Muscle of back (tissue), 11 donors: ENCODE results near the gene GABRG3. TPM values are rescaled to one million over a fixed set of nuclear protein-coding genes. Genes with fewer than 3 reads are reported as not detected.

Experiments
- DNase-seq, 3 donors: peaks; one replicate each; pipeline versions ENCODE4 v3.0.0 to v3.0.0-alpha.2; 2013
- polyA plus RNA-seq, 10 donors: library from polyadenylated mRNA; unstranded; fragments of 120-200 nt; gene quantifications; one replicate each; pipeline ENCODE4 v1.2.1, GENCODE V29; 2013; ENCODE audit not compliant: insufficient read length in 10 of 10

The GABRG3 gene
- polyA plus RNA-seq, 10 donors: 0.09 to 0.56 (median 0.37) TPM

GRCh38 chr15:27062951-27063350 is 92.0 kb downstream of the GABRG3 start:
- DNase-seq: peak; percentile 12 to 81 (median 38)

DNA sequence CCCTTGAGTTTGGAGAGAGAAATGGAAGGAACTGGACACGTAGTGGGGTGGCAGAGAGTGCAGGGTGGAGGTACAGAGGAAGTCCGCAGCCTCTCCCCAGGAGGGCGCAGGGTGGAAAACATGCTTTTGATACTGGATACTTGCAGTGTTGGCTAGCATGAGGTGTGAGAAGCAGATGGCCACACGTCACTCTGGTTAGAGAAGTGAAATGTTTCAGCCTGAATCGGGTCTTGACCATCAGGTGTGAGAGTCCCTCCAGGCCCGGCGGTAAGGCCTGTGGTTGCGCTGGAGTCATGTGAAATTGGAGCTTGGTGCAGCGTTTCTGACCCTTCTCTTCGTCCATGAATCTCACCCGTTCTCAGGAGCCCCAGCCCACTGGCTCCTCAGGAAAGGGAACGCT is 93.1 kb downstream of the GABRG3 start:
- DNase-seq: no peak

GRCh38 chr15:27065151-27065550 is 94.2 kb downstream of the GABRG3 start:
- DNase-seq: peak; percentile 2 to 69 (median 19)

DNA sequence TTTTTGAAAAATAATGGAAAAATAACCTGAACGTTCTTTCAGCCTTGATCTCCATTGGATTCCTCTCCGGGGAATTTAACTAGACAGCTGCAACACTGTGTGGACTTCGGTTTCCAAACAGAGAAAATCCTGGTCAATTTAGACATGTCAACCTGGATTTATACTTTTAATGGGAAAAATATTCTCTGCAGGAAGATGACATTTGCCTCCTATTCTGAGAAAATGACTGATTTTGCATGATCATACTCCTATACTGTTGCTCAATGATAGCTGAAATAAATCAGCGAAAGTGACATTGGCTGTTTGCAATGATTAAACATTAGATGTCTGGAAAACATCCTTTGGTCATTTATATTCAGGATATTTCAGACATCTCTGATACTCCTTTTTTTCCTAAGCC is 94.8 kb downstream of the GABRG3 start:
- peak in 2 of 3 donors; percentile 6 to 54 for DNase-seq

DNA sequence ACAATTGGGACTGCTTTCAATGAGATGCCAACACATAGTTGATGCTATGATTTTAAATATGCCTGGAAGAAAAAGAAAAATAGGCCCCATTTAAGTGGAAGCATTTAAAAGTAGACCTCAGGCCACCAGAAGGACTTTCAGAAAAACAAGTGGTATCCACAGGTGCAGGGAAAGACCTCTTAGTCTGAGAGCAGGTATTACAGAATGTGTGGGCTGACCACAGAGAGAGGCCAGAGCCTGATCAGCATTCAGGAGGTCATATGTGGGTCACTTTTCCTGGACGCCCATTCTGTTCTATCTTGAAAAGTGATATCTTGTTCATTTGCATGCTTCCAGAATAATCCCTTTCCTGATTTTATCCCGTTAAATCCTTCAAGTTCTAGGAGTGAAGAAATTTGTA is 95.5 kb downstream of the GABRG3 start:
- no peak for DNase-seq

DNA sequence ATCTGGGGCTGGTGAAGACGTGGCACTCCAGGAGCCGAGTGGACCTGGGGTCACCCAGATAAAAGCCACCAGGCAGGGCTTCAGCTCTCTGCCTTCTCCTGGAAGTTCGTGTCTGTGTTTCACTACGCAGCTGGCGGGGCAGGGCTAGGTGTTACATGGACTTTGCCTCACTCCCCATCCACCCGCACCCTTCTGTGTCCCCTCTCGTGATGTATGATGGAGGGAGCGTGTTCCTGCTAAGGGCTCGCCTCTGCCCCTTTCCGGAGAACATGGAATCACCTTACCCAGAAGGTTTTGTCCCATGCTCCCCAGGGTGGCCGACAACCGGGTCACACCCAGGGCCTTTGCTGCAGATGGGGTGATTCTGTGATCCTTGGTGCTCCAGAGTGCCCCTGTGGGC is 96.2 kb downstream of the GABRG3 start:
- DNase-seq: no peak

- DNase-seq: no peak
These were observed 99.9 kb downstream of the GABRG3 start for GRCh38 chr15:27070841-27071240.

- no peak for DNase-seq
These were observed 103.2 kb downstream of the GABRG3 start for GRCh38 chr15:27074179-27074578.

DNA sequence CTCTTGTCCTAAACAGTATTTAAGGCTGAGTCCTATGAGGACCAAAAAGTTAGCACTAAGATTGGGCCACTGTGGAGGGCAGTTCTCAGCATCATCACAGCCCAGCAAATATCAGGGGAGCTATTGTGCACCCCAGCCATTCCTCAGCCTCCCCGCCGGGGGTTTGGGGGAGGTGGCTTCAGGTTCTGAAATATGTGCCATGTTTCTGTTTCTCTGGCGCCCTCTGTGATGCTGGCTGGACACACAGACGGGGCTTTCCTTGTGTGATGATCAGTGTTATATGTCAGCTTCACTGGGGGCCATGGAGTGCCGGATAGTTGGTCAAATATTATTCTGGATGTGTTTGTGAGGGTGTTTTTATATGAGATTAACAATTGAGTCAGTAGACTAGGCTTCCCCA is 106.8 kb downstream of the GABRG3 start:
- no peak for DNase-seq

DNA sequence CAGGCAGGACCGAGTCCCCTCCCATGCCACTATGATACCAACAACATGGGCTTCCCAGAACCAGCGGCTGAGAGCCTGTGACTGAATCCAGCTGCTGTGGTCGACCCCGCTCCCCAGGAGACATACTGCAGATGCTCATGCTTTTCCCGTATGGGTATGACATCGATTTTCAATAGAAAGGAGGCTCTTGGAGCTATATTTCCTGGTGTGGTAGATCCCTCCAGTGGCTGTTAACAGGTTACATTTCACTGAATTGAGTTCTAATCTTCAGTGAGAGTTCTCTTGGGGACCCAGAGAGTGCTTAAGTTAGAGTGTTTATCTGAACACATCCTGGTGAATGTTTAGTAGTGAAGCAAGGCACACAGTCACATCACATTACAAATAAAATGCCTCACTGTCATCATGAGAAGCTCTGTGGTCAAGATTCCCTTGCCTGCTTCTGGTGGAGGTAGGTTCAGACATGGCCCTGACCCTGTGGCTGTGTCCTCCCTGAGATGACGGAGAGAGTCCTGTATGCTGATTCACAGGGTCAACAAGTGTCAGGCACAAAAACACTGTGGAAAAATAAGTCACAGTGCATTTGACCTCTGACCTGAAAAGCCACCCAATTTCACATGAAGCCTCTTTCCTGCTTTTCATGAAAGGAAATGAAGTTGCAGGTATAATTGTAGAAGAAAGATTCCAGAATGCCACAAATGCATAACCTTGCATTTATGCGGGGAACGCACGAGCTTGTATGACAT is 110.9 kb downstream of the GABRG3 start:
- no peak for DNase-seq

DNA sequence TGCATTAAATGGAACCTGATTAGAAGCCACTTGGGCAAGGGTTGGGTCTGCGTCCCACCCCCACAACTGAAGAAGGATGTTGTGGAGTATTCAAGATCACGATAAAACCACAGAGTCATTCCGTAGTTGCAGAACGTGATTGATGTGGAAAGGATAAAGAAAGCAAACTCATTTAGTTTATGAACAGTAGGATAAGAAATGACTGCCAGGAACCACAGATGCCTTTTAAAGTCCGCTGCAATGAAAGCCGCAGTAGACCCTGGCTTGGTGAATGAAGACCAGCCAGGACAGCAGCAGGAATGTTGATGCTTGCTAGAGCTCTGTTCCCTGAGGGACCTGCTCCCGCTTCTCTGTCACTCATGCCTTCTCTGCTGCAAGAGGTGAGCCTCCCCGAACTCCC is 111.5 kb downstream of the GABRG3 start:
- DNase-seq: no peak

- no peak for DNase-seq
These were observed 113.9 kb downstream of the GABRG3 start for GRCh38 chr15:27084844-27085243.

- DNase-seq: no peak
These were observed 115.2 kb downstream of the GABRG3 start for GRCh38 chr15:27086149-27086548.

DNA sequence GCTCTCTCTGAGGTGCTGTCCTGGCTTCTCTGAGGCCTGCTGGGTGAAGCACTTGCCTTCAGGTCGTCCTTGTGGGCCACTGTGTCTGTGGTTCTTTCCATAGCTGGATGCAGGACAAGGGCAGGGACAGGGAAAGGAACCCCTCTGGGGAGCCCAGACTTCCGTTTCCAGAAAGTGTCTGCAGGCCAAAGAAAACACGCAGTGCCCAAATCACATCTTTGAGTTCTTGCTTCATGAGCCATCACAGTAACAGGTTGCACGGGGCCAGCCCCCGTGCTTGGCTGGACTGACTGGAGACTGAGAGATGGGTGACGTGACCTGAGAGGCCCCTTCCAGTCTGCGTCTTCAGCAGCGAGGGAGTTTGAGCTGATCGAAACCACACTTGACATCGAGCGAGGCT is 115.8 kb downstream of the GABRG3 start:
- no peak for DNase-seq

- no peak for DNase-seq
These were observed 116.9 kb downstream of the GABRG3 start for GRCh38 chr15:27087651-27088583.

DNA sequence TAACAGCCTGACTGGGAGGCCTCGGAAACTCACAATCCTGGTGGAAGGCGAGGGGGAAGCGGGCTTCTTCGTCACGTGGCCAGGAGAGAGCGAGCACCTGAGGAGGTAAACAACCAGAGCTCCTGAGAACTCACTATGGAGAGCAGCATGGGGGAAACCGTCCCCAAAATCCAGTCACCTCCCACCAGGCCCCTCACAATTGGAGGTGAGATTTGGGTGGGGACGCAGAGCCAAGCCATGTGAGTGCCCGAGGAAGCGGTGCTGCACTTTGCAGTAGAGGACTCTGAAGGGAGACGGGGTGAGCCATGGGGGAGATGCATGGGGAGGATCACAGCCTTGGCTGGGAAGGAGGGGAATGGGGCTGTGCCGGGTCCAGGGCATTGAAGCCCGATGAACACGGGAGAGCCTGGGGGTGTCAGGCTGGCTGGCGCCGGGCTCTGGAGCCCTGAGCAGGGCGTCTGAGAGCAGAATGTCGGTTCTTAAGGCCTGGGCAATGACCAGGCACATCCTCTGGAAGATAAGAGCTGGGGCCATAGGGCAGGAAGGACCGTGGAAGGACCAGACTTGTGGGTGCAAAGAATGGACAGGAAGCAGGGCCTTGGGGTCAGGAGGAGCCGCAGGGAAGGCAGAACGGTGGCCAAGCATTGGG is 117.7 kb downstream of the GABRG3 start:
- DNase-seq: no peak

GRCh38 chr15:27089233-27089586 is 118.2 kb downstream of the GABRG3 start:
- DNase-seq: no peak

DNA sequence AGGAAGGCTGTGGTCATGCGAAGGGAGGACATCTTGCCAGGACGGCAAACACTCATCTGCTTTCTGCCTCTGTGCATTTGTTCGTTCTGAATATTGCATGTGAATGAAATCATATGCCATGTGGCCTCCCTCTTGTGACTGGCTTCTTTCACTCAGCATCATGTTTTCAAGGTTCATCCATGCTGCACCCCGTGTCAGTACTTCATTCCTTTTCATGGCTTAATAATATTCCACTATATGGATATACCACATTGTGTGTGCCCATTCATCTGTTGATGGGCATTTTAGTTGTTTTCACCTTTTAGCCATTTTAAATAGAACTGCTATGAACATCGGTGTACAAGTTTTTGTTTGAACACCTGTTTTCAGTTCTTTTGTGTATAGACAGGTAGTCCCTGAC is 118.7 kb downstream of the GABRG3 start:
- DNase-seq: no peak

- DNase-seq: peak in 2 of 3 donors; percentile 30 to 45
These were observed 120.4 kb downstream of the GABRG3 start for GRCh38 chr15:27091270-27091940.

GRCh38 chr15:27092390-27092789 is 121.4 kb downstream of the GABRG3 start:
- no peak for DNase-seq

DNA sequence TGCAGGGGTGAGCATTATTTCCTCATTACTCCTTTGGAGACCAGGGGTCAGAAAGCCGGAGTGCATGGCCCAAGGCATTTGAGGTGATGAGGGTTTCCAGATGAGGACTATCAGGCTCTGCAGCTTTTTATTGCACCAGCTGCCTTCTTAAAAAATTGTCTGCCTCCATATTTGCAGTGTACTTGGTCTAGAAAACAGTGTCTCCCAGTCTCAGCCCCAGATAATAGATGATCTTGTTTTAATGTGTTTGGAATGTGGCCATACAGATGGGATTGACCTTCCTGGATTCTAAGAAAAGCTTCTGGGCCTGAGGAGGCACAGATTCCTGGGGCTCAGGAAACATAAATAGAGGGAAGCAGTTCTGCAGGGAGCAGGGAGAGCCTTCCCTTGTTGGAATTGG is 123.3 kb downstream of the GABRG3 start:
- peak; percentile 62 to 92 (median 84) for DNase-seq
